HG02571 (cell line): ENCODE measurements around the gene DCBLD1.

Experiments
- ATAC-seq: cut with Tn5 transposase; IDR thresholded peaks from one replicate; pipeline ENCODE4 v1.9.1; 2021; ENCODE audit warnings: mild to moderate bottlenecking, moderate library complexity; ENCODE audit not compliant: unreplicated experiment

The DCBLD1 gene

DNA sequence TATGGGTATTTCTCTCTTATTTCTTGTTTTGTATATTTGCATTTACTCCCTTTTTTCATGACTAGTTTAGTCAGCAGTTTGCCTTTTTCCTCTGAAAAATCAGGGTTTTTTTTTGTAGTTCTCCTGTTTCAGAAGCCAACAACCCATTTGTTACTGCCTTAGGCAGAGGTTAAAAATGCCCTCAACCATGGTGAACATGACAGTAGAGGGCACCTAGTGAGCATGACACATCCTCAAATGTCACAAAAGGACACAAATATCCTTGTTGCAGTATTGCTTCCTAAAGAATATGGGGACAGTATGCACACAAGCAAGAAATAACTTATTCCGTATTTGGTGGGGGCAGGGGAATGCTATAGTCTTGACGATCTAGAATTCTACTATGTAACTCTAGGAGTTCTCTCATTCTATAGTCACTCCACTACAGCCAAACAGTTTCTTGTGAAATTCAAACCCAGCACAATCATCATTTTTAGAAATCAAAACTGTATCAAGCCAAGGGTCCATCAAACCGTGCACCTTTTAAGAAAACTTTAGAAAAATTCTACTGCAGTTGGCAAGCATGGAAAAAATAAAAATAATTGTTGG lies 72.9 kb downstream of the DCBLD1 start:
- no peak for ATAC-seq

DNA sequence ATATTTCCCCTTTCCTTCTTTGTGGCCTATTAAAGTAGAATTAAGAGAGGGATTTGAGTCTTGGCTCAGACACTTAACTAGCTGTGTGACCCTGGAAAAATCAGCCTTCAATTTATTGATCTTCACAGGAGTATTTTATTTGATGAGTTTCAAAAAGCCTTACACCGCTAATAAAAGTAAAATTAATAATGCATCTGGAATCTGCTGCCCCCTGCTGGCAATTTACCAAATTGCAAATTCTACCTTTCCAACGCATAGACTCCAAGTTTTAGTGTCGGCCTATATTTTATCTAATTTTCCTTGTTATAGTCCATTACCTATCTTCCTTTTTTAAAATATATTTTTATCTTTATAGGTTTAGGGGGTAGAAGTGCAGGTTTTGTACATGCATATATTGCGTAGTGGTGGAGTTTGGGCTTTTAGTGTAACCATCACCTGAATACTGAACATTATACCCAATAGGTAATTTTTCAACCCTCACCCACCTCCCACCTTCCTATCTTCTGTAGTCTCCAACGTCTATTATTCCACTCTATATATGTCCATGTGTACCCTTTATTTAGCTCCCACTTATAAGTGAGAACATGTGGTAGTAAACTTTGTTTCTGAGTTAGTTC lies 73.5 kb downstream of the DCBLD1 start:
- no peak for ATAC-seq

DNA sequence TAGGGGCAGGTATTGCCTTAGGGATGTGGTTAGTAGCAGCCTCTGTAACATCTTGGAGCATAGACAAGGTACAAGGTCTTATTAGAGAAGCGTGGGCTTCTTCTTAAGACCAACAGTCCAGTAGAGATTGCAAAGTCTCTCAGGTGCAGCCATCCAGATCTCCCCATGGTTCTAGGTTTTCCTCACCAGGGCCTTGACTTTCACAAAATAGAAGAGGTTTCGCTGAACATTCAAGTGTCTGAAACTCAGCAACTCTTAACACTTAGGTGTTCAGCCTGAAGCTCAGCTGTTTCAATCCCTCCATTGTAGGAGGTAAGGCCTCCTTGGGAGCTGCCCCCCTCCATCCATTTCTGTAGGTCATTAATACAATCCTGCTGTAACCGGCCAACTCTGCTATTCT lies 75.5 kb downstream of the DCBLD1 start:
- no peak for ATAC-seq

DNA sequence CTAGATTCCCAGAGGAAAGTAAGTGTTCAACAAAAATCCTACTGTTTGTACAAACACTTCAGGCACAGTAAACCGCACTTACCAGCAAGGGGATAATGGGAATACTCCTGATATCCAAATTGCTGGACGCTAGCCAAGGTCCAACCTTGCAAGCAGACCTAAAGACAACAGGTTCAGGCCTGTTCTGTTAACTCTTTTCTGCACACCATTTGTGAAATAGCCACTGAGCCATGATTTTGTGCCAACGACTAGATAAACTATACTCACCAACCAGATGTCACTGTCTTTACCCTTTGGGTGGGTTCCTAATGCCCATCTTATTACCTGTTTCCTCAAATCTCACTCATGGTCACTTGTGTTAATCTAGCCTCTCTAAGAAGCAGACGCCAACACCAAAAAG lies 76.3 kb downstream of the DCBLD1 start:
- no peak for ATAC-seq

DNA sequence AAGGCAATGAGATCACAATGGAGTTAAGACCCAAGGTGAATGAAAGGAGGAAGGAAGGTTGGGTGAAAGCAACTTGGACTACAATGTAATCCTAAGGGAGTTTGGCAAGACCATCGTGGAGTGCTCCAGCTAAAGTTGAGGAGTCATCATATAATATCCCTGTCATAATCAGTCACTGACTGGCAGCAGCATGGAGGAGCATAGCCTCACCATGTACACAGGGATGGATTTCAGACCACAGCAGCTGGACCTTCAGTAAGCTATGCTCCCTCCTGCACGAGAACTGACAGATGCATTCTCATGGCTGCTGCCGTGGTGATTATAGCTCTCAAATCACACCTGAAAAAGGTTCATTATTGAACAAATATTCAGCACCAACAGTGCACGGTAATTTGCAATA lies 76.8 kb downstream of the DCBLD1 start:
- ATAC-seq: no peak

DNA sequence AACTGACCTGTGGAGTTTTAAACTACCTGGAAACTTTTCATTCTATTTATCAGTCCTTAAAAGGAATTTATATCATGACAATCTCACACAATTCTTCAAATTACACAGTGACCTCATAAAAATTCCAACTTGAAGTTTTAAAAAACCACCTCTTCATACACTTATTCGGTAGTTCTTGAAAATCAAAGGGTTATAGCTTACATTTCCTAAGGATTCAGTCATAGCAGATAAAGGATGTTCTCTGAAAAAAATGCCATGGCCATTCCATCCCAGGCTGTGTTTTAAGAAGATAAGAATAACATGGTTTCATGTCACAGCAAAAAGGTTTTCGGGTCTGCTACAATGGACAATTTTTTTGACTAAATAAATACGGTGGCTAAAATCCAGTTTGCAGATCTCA lies 78.7 kb downstream of the DCBLD1 start:
- ATAC-seq: no peak

DNA sequence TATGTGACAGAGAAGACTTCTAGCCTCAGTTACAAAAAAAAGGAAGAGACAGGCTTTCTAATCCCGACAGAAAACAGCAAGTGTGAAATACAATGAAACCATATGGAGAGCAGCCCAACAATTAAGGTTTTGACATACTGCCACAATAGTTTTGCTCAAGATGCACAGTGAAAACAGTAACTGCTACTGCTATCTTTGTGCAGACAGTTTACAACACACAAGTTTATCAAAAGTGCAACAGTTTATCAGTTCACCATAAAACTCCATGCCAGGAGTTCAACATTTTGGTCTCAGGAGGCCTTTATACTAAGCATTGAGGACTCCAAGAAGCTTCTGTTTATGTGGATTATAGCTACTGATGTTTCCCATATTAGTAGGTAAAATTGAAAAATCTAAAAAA lies 82.2 kb downstream of the DCBLD1 start:
- no peak for ATAC-seq

DNA sequence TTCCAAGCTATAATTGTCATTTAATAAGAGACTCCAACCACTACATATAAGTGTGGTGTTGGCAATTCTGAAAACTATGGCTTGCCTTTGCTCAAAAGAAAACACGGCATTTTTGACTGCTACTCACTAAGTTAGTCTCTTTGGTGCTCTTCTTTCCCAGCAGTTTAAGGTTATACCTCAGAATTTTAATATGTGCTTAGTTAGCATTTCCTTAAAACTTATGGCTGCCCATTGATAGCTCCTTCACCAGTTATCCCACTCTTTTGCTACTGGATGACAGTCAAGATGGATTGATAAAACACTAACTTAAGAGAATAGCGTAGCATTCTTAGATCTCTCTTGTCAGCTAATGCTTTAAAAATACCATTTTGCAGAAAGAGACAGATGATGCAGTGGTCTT lies 85.8 kb downstream of the DCBLD1 start:
- no peak for ATAC-seq

DNA sequence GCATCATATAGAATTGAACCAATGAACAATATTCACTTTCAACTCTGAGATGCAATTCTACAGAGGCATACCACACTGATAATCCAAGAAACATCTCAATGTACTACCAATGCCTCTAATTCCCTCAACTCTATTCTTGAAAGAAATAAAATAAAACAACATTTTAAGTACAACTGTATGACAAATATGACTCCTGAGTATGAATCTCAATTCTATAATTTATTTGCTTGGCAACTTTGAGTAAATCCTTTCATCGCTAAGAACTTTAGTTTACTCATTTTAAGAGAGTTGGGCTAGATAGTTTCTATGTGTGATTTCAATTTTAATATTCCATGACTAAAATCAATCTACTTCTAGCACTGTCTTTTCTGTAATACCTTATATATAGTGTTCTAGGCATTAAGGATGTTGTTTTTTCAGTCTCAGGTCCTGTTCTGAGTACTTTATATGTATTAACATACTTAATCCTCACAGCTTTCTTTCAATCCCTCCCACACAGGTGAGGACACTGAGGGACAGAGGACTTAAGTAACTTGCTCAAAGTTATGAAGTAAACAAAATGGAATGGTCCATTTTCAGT lies 86.4 kb downstream of the DCBLD1 start:
- no peak for ATAC-seq

DNA sequence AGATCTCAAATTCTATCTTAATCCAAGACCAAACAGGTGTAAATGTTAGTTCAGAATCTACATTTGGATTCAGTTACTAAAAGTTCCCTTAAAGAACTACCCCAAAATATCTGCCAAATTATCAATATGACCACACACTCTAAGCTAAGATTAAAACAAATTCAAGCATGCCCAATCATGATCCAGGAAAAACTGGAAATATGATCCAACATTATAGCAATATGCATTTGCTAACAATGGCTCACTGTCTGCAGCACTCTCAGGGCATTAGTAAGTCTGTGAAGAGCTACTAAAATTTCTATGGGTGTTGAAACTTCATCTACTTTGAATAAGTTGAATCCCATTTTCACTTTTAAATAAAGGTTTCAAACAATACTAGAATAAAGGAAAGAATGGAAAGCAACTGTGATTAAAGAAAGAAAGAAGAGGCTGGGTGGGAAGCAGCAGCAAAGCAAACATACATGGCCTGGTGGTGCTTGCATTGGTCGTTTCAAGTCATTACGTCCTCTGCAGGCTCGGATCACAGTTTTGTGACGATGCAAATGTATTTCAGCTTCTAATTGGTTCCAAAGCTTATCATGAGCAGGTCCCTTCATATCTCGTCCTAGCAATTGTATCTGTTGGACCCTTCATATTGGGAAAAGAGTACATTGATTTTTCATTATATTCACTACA lies 90.7 kb downstream of the DCBLD1 start:
- no peak for ATAC-seq

DNA sequence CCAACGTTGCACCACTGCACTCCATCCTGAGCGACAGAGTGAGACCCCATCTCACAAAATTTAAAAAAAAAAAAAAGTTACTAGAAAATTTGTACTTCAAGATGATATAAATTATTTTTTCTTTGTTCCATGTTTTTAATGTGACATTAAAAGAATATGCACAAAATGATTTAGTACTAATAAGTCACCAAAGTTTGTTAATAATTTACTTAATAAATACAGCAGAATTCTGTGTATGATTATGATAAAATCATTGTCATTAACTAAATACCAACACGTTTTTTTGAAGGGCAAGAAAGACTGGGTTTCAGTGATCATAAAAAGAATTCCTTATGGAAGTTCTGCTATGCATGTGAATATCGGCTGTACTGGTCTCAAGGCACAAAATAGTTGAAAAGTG lies 91.7 kb downstream of the DCBLD1 start:
- ATAC-seq: no peak

DNA sequence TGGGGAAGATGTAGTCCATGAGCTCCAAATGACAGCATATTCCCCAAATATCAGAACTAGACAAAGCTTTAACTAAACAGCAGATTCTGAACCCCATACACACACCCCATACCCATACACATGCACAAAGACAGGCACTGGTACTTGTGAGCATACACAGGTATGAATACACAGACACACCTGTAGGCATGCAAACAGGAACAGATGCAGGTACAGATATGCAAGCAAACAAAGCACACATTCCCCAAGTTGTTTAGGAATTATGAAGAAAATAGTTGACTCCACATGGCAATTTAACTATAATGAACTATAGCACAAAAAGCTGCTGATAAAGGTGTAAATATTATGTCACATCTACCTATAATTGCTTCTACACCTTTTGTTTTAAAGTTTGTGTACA lies 103.2 kb downstream of the DCBLD1 start:
- ATAC-seq: no peak

DNA sequence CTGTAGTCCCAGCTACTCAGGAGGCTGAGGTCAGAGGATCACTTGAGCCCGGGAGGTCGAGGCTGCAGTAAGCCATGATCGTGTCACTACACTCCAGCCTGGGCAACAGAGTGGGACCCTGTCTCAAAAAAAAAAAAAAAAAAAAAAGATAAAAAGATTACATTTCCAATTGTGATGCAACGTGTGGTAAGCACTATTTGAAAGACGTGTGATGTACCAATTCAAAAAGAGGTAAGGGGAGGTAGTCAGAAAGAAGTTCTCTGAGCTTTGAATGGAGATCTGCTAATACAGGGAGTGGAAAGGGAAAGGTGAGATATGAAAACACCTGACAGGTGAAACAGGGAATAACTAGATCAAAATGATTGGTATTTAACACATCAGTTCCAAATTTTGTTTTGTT lies 108.0 kb downstream of the DCBLD1 start:
- no peak for ATAC-seq

DNA sequence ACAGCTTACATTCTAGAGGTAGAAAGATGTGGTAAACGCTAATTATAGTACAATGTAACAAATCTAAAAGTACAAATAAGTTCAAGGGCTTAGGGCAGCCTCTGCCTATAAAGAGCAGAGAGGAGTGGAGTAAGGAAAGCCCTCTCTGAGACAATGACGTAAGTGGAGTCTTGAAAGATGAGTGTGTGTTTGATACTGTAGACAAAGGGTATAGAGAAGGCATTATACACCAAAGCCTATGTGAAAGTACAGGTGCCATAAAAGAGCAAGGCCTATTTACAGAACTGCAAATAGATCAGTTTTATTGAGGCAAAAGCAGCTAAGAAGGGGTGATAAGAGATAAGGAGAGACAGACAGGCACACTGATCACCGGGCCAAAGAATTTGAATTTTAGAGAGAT lies 108.9 kb downstream of the DCBLD1 start:
- no peak for ATAC-seq

DNA sequence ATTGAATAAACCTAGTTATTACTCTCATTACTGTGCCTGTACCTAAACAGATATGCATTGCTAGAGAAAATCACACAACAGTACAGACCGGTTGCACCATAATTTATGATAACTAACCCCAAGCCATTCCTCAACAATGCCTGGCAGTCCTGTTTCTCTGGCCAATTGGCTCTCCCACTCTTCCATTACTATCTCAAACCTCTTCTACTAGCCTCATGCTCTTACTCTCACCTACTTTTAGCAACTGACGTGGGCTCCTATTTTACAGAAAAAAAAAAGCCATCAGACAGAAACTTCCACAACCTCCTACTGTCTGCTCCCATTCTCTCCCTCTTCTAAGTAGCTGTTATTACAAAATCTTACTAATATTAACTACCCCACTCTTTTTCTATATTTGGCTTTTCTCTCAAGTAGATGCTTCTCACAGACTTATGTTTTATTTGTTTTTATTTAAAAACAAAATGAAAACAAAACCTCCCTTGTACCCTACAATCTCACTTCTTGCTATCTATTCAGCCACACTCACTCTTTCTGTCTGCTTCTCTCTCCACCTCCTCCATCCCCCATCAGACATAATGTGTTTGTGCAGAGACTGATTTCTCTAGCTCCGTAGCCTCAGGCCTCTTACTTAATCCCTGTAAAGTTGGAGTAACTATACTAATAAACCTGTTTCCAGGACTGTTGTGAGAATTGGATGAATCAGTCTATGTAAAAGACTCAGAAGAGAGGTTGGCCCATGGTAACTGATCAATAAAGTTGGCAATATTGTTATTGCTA lies 110.7 kb downstream of the DCBLD1 start:
- no peak for ATAC-seq

DNA sequence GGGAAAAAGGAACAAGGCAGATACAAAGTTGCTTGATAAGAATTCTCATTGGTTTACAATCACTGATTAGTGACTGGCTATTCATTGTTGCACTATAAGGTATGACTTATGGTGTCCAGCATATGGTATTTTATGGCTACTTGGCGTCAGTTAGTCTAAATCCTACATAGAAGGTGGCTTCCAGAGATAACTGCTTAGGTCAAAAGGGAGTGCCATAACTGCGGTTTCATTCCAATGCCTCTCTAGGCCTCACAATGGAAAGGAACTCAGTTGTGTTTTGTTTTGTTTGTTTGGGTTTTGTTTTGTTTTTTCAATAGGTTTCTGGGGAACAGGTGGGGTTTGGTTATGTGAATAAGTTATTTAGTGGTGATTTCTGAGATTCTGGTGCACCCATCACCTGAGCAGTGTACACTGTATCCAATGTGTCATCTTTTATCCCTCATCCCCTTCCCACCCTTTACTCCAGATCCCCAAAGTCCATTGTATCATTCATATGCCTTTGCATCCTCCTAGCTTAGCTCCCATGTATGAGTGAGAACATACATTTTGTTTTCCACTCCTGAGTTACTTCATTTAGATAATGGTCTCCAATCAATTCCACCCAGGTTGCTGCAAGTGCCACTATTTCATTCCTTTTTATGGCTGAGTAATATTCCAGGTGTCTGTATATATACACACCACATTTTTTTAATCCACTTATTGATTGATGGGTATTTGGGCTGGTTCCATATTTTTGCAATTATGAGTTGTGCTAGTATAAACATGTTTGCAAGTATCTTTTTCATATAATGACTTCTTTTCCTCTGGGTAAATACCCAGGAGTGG lies 112.8 kb downstream of the DCBLD1 start:
- ATAC-seq: no peak

DNA sequence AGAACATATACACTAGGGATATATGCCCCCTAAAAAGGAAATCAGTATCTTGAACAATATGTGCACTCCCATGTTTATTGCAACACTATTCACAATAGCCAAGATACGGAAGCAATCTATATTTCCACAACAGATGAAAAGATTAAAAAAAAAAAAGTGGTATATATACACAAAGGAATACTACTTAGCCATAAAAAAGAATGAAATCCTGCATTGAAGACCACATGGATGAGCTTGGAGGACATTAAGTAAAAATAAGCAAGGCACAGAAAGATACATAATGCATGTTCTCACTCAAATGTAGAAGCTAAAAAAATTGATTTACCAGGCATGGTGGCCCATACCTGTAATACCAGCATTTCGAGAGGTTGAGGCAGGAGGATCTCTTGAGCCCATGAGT lies 115.3 kb downstream of the DCBLD1 start:
- no peak for ATAC-seq
